H1 (cell line): ENCODE measurements around the gene ELMO2. TPM values are rescaled to one million over a fixed set of nuclear protein-coding genes. Genes with fewer than 3 reads are reported as not detected.

ENCODE experiments used
- CTCF ChIA-PET: fragments of 300-600 bp; sonication (Branson Sonifier 250); formaldehyde crosslinking; loops from one replicate; lab custom pipeline; 2021; ENCODE audit not compliant: partially characterized antibody; lab: Charles Lee
- POLR2A ChIA-PET: fragments of 300-600 bp; sonication (Branson Sonifier 250); formaldehyde crosslinking; loops from one replicate; lab custom pipeline; 2021; ENCODE audit warnings: inconsistent platforms; ENCODE audit not compliant: partially characterized antibody; lab: Charles Lee
- DNase-seq, 2 experiments: peaks; one replicate each; pipeline versions ENCODE4 v3.0.0 to v3.0.0-alpha.2; 2010 to 2022; ENCODE audit warnings: low spot score in 2 of 2, low read depth in 1 of 2, mixed read lengths in 1 of 2
- FAIRE-seq: peaks from 2 replicates; lab custom pipeline; 2011; peaks lifted over from hg19 to GRCh38; lab: Jason Lieb, UNC
- H2AFZ ChIP-seq: 2 replicates; pipeline ENCODE4 v1.8.1; 2012; ENCODE audit warnings: low read length, inconsistent platforms
- H2AK5ac ChIP-seq: 2 replicates; pipeline ENCODE4 v1.6.1; 2013; ENCODE audit warnings: low read depth, low read length
- H2BK120ac ChIP-seq: replicated peaks from 2 replicates; pipeline ENCODE3; 2013; ENCODE audit warnings: low read depth, low read length, inconsistent platforms
- H2BK12ac ChIP-seq: 2 replicates; pipeline ENCODE4 v1.6.1; 2013; ENCODE audit warnings: low read depth, low read length
- H2BK15ac ChIP-seq: 2 replicates; pipeline ENCODE4 v1.6.1; 2013; ENCODE audit warnings: low read length
- H2BK20ac ChIP-seq: 2 replicates; pipeline ENCODE4 v1.6.1; 2013; ENCODE audit warnings: low read length
- H2BK5ac ChIP-seq: 2 replicates; pipeline ENCODE4 v1.6.1; 2013; ENCODE audit warnings: low read depth, low read length
- H3K14ac ChIP-seq: 2 replicates; pipeline ENCODE4 v1.6.1; 2013; ENCODE audit warnings: inconsistent platforms; ENCODE audit not compliant: insufficient read length
- H3K18ac ChIP-seq: 2 replicates; pipeline ENCODE4 v1.6.1; 2013; ENCODE audit warnings: low read length; ENCODE audit errors: extremely low read depth
- H3K23ac ChIP-seq: 2 replicates; pipeline ENCODE4 v1.6.1; 2013; ENCODE audit warnings: inconsistent platforms; ENCODE audit not compliant: insufficient read length
- H3K23me2 ChIP-seq: 2 replicates; pipeline ENCODE4 v1.6.1; 2013; ENCODE audit warnings: low read depth, low read length
- H3K27ac ChIP-seq: 2 replicates; pipeline ENCODE4 v1.6.1; 2011; ENCODE audit warnings: low read depth, low read length, inconsistent platforms
- H3K27me3 ChIP-seq, 4 experiments: replicated peaks in 1 of 4; 1 replicate in 1 of 4; 2 replicates in 3 of 4; pipeline versions ENCODE4 v1.6.1 to v1.8.1; 2011 to 2013; ENCODE audit warnings: low read length in 3 of 4, mild to moderate bottlenecking in 3 of 4, inconsistent platforms in 2 of 4, mixed read lengths in 2 of 4, moderate library complexity in 1 of 4; ENCODE audit not compliant: control insufficient read depth in 3 of 4, insufficient read depth in 3 of 4; ENCODE audit errors: extremely low read depth in 1 of 4
- H3K36me3 ChIP-seq, 4 experiments: 2 replicates each; pipeline versions ENCODE4 v1.6.1 to v1.8.1; 2011 to 2013; ENCODE audit warnings: mild to moderate bottlenecking in 4 of 4, low read length in 3 of 4, moderate library complexity in 2 of 4, control low read depth in 1 of 4, inconsistent platforms in 1 of 4; ENCODE audit not compliant: insufficient read depth in 4 of 4, control insufficient read depth in 2 of 4
- H3K4ac ChIP-seq: replicated peaks from 2 replicates; pipeline ENCODE3; 2013; ENCODE audit warnings: low read length, low read depth, mixed read lengths, inconsistent platforms; ENCODE audit not compliant: insufficient read length
- H3K4me1 ChIP-seq, 4 experiments: replicated peaks in 1 of 4; 1 replicate in 1 of 4; 2 replicates in 3 of 4; pipeline versions ENCODE4 v1.6.1 to v1.8.1; 2011 to 2013; ENCODE audit warnings: low read length in 3 of 4, inconsistent platforms in 2 of 4, mixed read lengths in 1 of 4; ENCODE audit not compliant: insufficient read depth in 4 of 4, control insufficient read depth in 3 of 4
- H3K4me2 ChIP-seq, 2 experiments: 2 replicates each; pipeline versions ENCODE4 v1.6.1 to v1.8.1; 2011 to 2013; ENCODE audit warnings: low read depth in 2 of 2, low read length in 2 of 2, control low read depth in 1 of 2, inconsistent platforms in 1 of 2, mild to moderate bottlenecking in 1 of 2; ENCODE audit not compliant: insufficient read depth in 1 of 2
- H3K4me3 ChIP-seq, 4 experiments: fragments of 200-600, 300-600 bp in 1 of 4; sonication (generic), shearing (Covaris generic), sonication (Bioruptor Twin) in 1 of 4; 2 replicates each; pipeline versions ENCODE4 v1.5.1 to v1.8.1; 2011 to 2016; ENCODE audit warnings: low read length in 4 of 4, low read depth in 3 of 4, control low read depth in 2 of 4, inconsistent platforms in 2 of 4, mild to moderate bottlenecking in 2 of 4, mixed read lengths in 1 of 4, moderate library complexity in 1 of 4; ENCODE audit not compliant: insufficient read depth in 2 of 4; ENCODE audit errors: extremely low read depth in 1 of 4
- H3K56ac ChIP-seq: replicated peaks from 2 replicates; pipeline ENCODE3; 2013; ENCODE audit warnings: low read depth, mild to moderate bottlenecking, mixed read lengths, low read length, inconsistent platforms; ENCODE audit not compliant: insufficient read length
- H3K79me1 ChIP-seq: 2 replicates; pipeline ENCODE4 v1.6.1; 2013; ENCODE audit warnings: low read depth, low read length, control low read depth
- H3K79me2 ChIP-seq, 2 experiments: 2 replicates each; pipeline versions ENCODE4 v1.6.1 to v1.8.1; 2012 to 2013; ENCODE audit warnings: low read length in 2 of 2, mild to moderate bottlenecking in 2 of 2, inconsistent platforms in 1 of 2; ENCODE audit not compliant: insufficient read depth in 2 of 2, control insufficient read depth in 1 of 2
- H3K9ac ChIP-seq, 4 experiments: replicated peaks in 1 of 4; 1 replicate in 1 of 4; 2 replicates in 3 of 4; pipeline versions ENCODE4 v1.6.1 to v1.8.1; 2011 to 2013; ENCODE audit warnings: low read depth in 3 of 4, low read length in 3 of 4, control low read depth in 2 of 4, mild to moderate bottlenecking in 2 of 4, moderate library complexity in 2 of 4, inconsistent platforms in 1 of 4; ENCODE audit errors: extremely low read depth in 1 of 4
- H3K9me3 ChIP-seq, 2 experiments: 2 replicates each; pipeline versions ENCODE4 v1.6.1 to v1.8.1; 2012 to 2013; ENCODE audit warnings: mild to moderate bottlenecking in 2 of 2, moderate library complexity in 2 of 2, control low read depth in 1 of 2, inconsistent platforms in 1 of 2, low read depth in 1 of 2, low read length in 1 of 2, mixed read lengths in 1 of 2; ENCODE audit not compliant: insufficient read depth in 2 of 2
- H4K20me1 ChIP-seq, 2 experiments: replicated peaks in 1 of 2; 2 replicates each; pipeline versions ENCODE3 to v1.8.1; 2011 to 2013; ENCODE audit warnings: inconsistent platforms in 2 of 2, low read length in 2 of 2, mild to moderate bottlenecking in 1 of 2; ENCODE audit not compliant: insufficient read depth in 2 of 2, control insufficient read depth in 1 of 2
- H4K5ac ChIP-seq: 2 replicates; pipeline ENCODE4 v1.6.1; 2013; ENCODE audit warnings: low read length, low read depth, mixed read lengths, inconsistent platforms; ENCODE audit not compliant: insufficient read length
- H4K8ac ChIP-seq: 2 replicates; pipeline ENCODE4 v1.8.0; 2013; ENCODE audit warnings: mild to moderate bottlenecking, moderate library complexity, low read length, inconsistent platforms; ENCODE audit not compliant: insufficient read depth; ENCODE audit errors: extremely low read depth
- H4K91ac ChIP-seq: replicated peaks from 2 replicates; pipeline ENCODE3; 2013; ENCODE audit warnings: low read length, mixed read lengths, inconsistent platforms; ENCODE audit not compliant: insufficient read length
- WGBS, 2 experiments: shearing (Covaris generic) in 1 of 2; methylation state at CpG; one replicate each; pipeline versions ENCODE4 v1.1.6 to v1.1.7; 2013 to 2015; ENCODE audit warnings: low lambda C conversion rate in 2 of 2, mixed read lengths in 2 of 2, inconsistent platforms in 1 of 2, low coverage in 1 of 2, missing lambda C conversion rate in 1 of 2; ENCODE audit not compliant: insufficient replicate concordance in 2 of 2, insufficient coverage in 1 of 2, insufficient read length in 1 of 2; ENCODE audit errors: extremely low coverage in 1 of 2, missing lambda C conversion rate in 1 of 2; 5-methylcytosine and 5-hydroxymethylcytosine counted together
- polyA plus RNA-seq, 7 experiments: library from polyadenylated mRNA; depleted of rRNA in 3 of 7; stranded (reverse) in 5 of 7; unstranded in 2 of 7; fragments of >200 nt in 5 of 7; fragments of 200-250 nt in 2 of 7; gene quantifications; 1 replicate in 5 of 7; 2 replicates in 1 of 7; 4 replicates in 1 of 7; pipeline versions ENCODE4 v1.2.1 to v1.2.3, GENCODE V29; 2011 to 2013; ENCODE audit warnings: missing spikeins in 2 of 7, mixed read lengths in 2 of 7
- total RNA-seq: library from RNA; stranded (reverse); fragmentation: NEBNext Ultra II Directional; extraction: Animal tissue kit (Norgen Biotek cat#: 25700); gene quantifications from 2 replicates; pipeline ENCODE4 v1.2.1, GENCODE V29; 2021

ELMO2 gene
- total and polyA plus RNA-seq, 2 of the 8 experiments (the other 6 are each of a cell fraction or from before 2014, with no cell fraction given) = 34.3 to 39.7 TPM

- Histone ChIP-seq H2BK12ac (no peak overlapping the region), H3K79me2 (no peaks in the 10 kb centered on the region; a peak in 1 of 4 replicates), H2BK5ac (no peak overlapping the region), H2BK15ac (no peak overlapping the region), H4K8ac (no peak overlapping the region; the same call in 1 of the 2 replicates), H2BK120ac (no peak overlapping the region), H4K91ac (no peak overlapping the region), H3K4ac (no peak overlapping the region), H3K56ac (no peak overlapping the region), H2BK20ac (no peak overlapping the region), H3K27me3 (no peaks in the 10 kb centered on the region), H3K27ac (no peak overlapping the region), H3K18ac (no peak overlapping the region), H3K4me2 (no peak overlapping the region), H3K79me1 (no peaks in the 10 kb centered on the region; the same call in 1 of the 2 replicates), H3K4me3 (no peak overlapping the region), H3K23me2 (no peaks in the 10 kb centered on the region), H4K20me1 (peaks cover 7 to 11% of the 10 kb centered on the region in 2 experiments), H3K14ac (no peak overlapping the region), H3K36me3 (peaks cover 0 to 15% (median 3%) of the 10 kb centered on the region in 4 experiments; a peak in 7 of 8 replicates), H3K4me1 (peaks cover 0 to 16% (median 10%) of the 10 kb centered on the region in 4 experiments; a peak in 6 of 7 replicates), H4K5ac (no peak overlapping the region), H3K23ac (no peak overlapping the region), H2AK5ac (no peak overlapping the region), H3K9ac (no peak overlapping the region), H2AFZ (no peak overlapping the region), H3K9me3 (no peaks in the 10 kb centered on the region)
- WGBS, 2 experiments = 93% methylated on average over 17 of the region's 20 CpGs; no CpG with 5 or more reads in 1 of the 2 experiments
- ChIA-PET CTCF (interaction anchor here (1.3 to 1.8 kb wide), 3 partner anchors 9 to 83 kb away, joined by 5 to 6 read pairs (median 5); no protein-coding TSS in a partner anchor), POLR2A (interaction anchor here (0.8 kb wide), 1 partner anchor 9 kb away, joined by 4 read pairs; no protein-coding TSS in a partner anchor)
- DNase-seq (no peak), FAIRE-seq (no peak)
Measured at GRCh38 chr20:46354920-46355654, 51.3 kb downstream of the ELMO2 start.
